Parathyroid adenoma (tissue), 2 donors: ENCODE data around the gene ZNF23.
"Not testable (repeated sequence)": the region's sequence is repeated elsewhere in the genome, so short reads cannot be mapped to it uniquely, and the experiment has no call there.

Source experiments
- H2AFZ ChIP-seq: fragments of 300-600 bp; sonication (generic); one replicate; pipeline ENCODE4 v1.7.0; 2017; ENCODE audit warnings: antibody characterized with exemption, mild to moderate bottlenecking
- H3K27ac ChIP-seq: fragments of 300-600 bp; sonication (generic); one replicate; pipeline ENCODE4 v1.7.0; 2017
- H3K27me3 ChIP-seq: fragments of 300-600 bp; sonication (generic); one replicate; pipeline ENCODE4 v1.7.0; 2017; ENCODE audit warnings: low read length; ENCODE audit not compliant: control insufficient read depth, insufficient read depth
- H3K36me3 ChIP-seq: fragments of 300-600 bp; sonication (generic); one replicate; pipeline ENCODE4 v1.7.0; 2017; ENCODE audit warnings: low read length; ENCODE audit not compliant: control insufficient read depth, insufficient read depth
- H3K4me1 ChIP-seq: fragments of 300-600 bp; sonication (generic); one replicate; pipeline ENCODE4 v1.7.0; 2017; ENCODE audit warnings: control low read depth
- H3K4me2 ChIP-seq: fragments of 300-600 bp; sonication (generic); one replicate; pipeline ENCODE4 v1.7.0; 2017; ENCODE audit warnings: low read length
- H3K4me3 ChIP-seq: fragments of 300-600 bp; sonication (generic); one replicate; pipeline ENCODE4 v1.7.0; 2017; ENCODE audit warnings: low read depth, low read length
- H3K79me2 ChIP-seq: fragments of 300-600 bp; sonication (generic); one replicate; pipeline ENCODE4 v1.7.0; 2017; ENCODE audit warnings: control low read depth
- H3K9ac ChIP-seq: fragments of 300-600 bp; sonication (generic); one replicate; pipeline ENCODE4 v1.7.0; 2017; ENCODE audit warnings: mild to moderate bottlenecking
- H3K9me3 ChIP-seq: fragments of 300-600 bp; sonication (generic); one replicate; pipeline ENCODE4 v1.7.0; 2017; ENCODE audit warnings: low read length; ENCODE audit not compliant: control insufficient read depth
- TF ChIP-seq, protein P1 (sequence below): fragments of 300-600 bp; sonication (generic); IDR thresholded peaks from one replicate; pipeline ENCODE4 v1.7.0; 2017; ENCODE audit warnings: antibody characterized with exemption, mild to moderate bottlenecking
- donor health status: primary hyperparathyroidism.

The ZNF23 gene

DNA sequence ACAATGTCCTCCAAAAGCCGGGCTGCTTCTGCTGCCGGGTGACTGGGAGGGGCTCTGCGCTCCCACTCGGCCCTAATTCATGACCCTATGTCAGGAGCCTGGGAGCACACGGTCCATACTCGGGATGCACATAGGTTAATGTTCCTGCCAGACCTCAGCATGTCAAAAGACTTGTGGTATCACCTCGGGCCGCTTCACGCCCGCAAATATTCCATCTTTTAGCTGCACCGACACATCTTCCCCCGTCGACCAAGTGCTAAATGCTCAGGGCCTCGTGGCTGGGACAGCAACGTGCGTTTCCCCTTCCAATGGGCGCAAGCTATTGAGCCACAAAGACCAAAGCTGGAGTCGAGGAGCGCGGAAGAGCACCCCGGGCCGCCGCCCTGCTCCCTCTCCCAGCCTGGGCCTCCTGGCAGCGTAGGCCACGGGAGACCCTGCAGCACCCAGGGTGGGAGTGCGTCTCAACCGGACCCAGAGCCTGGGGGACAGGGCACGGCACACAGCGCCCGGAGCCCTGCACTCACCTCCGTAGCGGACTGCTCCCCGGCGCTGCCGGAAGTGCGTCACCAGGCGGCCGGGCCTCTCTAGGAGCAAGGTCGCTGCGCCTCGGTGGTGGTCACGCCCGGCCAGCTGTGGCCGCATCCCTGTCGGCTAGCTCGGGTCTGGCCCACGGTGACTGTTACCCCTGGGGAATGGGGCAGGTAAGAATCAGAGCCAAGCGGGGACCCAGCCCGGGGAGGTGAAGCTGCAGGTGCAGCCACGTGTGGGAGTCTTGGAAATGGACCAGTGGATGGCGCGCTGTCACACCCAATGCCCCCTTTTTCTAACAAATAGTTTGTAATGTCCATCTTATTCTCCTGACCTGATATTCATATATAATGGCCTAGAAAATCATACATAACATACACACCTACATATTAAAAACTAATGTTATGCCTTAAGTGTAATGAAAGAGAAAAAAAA, at the start of gene ZNF23:
TSS of gene ZNF23 (minus strand) at position 562 of the 963 bp plus-strand sequence. CDS start 5,451 bp downstream, outside the sequence.
- TF ChIP-seq, protein P1, sequence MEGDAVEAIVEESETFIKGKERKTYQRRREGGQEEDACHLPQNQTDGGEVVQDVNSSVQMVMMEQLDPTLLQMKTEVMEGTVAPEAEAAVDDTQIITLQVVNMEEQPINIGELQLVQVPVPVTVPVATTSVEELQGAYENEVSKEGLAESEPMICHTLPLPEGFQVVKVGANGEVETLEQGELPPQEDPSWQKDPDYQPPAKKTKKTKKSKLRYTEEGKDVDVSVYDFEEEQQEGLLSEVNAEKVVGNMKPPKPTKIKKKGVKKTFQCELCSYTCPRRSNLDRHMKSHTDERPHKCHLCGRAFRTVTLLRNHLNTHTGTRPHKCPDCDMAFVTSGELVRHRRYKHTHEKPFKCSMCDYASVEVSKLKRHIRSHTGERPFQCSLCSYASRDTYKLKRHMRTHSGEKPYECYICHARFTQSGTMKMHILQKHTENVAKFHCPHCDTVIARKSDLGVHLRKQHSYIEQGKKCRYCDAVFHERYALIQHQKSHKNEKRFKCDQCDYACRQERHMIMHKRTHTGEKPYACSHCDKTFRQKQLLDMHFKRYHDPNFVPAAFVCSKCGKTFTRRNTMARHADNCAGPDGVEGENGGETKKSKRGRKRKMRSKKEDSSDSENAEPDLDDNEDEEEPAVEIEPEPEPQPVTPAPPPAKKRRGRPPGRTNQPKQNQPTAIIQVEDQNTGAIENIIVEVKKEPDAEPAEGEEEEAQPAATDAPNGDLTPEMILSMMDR = peak; percentile 21

DNA sequence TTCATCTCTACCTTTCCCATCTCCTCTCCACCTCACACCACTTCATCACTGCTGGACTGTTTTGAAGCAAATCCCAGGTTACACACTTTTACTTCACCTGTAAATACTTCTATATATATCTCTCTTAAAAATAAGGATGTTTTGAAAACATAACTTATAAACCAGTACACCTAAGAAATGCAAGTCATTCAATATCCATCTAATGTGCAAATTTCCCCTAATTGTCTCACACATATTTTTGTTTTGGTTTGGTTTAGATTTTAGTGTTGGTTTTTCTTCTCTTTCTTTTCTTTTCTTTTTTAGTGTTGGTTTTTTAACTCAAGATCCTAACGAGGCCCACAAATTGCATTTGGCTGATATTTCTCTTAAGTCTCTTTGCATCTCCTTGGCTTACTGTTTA, 45.0 kb upstream of the ZNF23 start:
- H2AFZ ChIP-seq = no peak overlapping the region
- H3K4me3 ChIP-seq = no peak overlapping the region
- no peaks in the 10 kb centered on the region for H3K9me3 ChIP-seq
- TF ChIP-seq, protein P1 = no peak
- no peak overlapping the region for H3K27ac ChIP-seq
- no peak overlapping the region for H3K4me2 ChIP-seq
- no peak overlapping the region for H3K9ac ChIP-seq
- H3K36me3 ChIP-seq = no peaks in the 10 kb centered on the region
- no peaks in the 10 kb centered on the region for H3K27me3 ChIP-seq
- peaks cover 3% of the 10 kb centered on the region for H3K4me1 ChIP-seq
- no peaks in the 10 kb centered on the region for H3K79me2 ChIP-seq

More for the DNA sequence above, at the start of gene ZNF23:
- no peaks in the 10 kb centered on the region for H3K36me3 ChIP-seq
- H2AFZ ChIP-seq = peak within 1 kb of the TSS; percentile 98
- H3K79me2 ChIP-seq = peaks cover 7% of the 10 kb centered on the region
- peak within 1 kb of the TSS; percentile 73 for H3K4me2 ChIP-seq
- H3K4me1 ChIP-seq = peaks cover 11% of the 10 kb centered on the region
- peak within 1 kb of the TSS; percentile 80 for H3K27ac ChIP-seq
- H3K4me3 ChIP-seq = peak within 1 kb of the TSS; percentile 84
- H3K9me3 ChIP-seq = no peaks in the 10 kb centered on the region
- H3K27me3 ChIP-seq = no peaks in the 10 kb centered on the region
- peak within 1 kb of the TSS; percentile 64 for H3K9ac ChIP-seq

DNA sequence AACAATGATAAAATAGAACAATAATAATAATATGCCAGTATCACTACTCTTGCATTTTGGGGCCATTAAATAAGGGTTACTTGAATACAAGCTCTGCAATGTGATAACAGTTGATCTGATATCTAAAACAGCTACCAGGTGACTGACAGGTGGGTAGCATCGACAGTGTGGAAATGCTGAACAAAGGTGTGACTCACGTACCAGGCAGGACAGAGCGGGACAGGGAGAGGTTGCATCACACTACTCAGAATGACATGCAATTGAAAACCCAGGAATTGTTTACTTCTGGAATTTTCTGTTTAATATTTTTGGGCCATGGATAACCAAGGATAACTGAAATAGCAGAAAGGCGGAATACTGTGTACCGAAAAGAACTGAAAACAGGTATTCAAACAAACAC, 42.9 kb upstream of the ZNF23 start:
- H3K27ac ChIP-seq = no peak overlapping the region
- H3K36me3 ChIP-seq = no peaks in the 10 kb centered on the region
- no peak overlapping the region for H3K4me3 ChIP-seq

DNA sequence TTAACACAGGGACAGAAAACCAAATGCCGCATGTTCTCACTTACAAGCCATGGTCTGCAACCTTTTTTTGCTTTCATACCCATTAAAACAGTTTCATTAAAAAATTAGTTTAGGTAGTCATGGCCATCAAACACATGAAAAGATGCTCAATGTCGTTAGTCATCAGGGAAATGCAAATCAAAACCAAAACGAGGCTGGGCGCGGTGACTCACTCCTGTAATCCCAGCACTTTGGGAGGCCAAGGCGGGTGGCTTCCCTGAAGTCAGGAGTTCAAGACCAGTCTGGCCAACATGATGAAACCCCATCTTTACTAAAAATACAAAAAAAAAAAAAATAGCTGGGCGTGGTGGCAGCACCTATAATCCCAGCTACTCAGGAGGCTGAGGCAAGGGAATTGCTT, 42.0 kb upstream of the ZNF23 start:
- H3K9ac ChIP-seq, H3K27ac ChIP-seq, H3K36me3 ChIP-seq, H2AFZ ChIP-seq, H3K79me2 ChIP-seq, H3K4me2 ChIP-seq, H3K27me3 ChIP-seq, H3K4me1 ChIP-seq, H3K9me3 ChIP-seq, H3K4me3 ChIP-seq: not testable (repeated sequence)

More for the DNA sequence above, 42.9 kb upstream of the ZNF23 start:
- Histone ChIP-seq H3K27me3 (no peaks in the 10 kb centered on the region), H3K4me2 (no peak overlapping the region), H3K4me1 (no peaks in the 10 kb centered on the region), H3K9me3 (no peaks in the 10 kb centered on the region), H2AFZ (no peak overlapping the region), H3K79me2 (no peaks in the 10 kb centered on the region), H3K9ac (no peak overlapping the region)
- TF ChIP-seq, protein P1 = no peak

DNA sequence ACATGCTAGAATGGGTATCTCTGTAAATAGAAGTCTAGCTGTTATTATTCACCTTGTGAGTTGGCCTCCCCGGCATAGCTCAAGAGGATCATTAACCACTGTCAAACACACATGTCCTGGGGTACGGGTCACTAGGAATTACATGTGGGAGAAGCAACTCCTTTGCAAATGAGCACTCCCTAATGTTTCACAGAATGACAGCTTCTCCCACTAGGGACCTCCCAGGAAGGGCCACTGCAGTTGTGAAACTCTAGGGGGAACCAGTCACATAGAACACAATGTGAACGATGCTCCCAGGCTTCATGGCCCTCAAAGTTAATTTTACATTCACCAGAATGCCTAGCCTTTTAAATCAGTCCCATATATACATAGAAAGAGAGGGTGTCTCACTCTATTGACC, 39.5 kb upstream of the ZNF23 start:
- H3K4me2 ChIP-seq = no peak overlapping the region
- H3K79me2 ChIP-seq = no peaks in the 10 kb centered on the region
- no peak overlapping the region for H3K4me3 ChIP-seq
- no peak overlapping the region for H3K27ac ChIP-seq
- no peaks in the 10 kb centered on the region for H3K27me3 ChIP-seq
- H2AFZ ChIP-seq = no peak overlapping the region
- no peak overlapping the region for H3K9ac ChIP-seq
- H3K9me3 ChIP-seq = no peaks in the 10 kb centered on the region
- TF ChIP-seq, protein P1 = no peak
- H3K36me3 ChIP-seq = no peaks in the 10 kb centered on the region
- no peaks in the 10 kb centered on the region for H3K4me1 ChIP-seq
